PC-9 (cell line): Measurements from ENCODE around the gene PIK3C2G.

Experiments
- EZH2 ChIP-seq: fragments of 200-600 bp; sonication (generic); IDR thresholded peaks from 2 replicates; pipeline ENCODE4 v1.8.0; 2017; ENCODE audit warnings: antibody characterized with exemption, low read depth
- TF ChIP-seq, protein P1 (sequence below): fragments of 200-600 bp; sonication (generic); conservative IDR thresholded peaks from 2 replicates; pipeline ENCODE4 v1.6.1; 2017; ENCODE audit warnings: mixed run types, antibody characterized with exemption, mild to moderate bottlenecking, moderate library complexity

DNA sequence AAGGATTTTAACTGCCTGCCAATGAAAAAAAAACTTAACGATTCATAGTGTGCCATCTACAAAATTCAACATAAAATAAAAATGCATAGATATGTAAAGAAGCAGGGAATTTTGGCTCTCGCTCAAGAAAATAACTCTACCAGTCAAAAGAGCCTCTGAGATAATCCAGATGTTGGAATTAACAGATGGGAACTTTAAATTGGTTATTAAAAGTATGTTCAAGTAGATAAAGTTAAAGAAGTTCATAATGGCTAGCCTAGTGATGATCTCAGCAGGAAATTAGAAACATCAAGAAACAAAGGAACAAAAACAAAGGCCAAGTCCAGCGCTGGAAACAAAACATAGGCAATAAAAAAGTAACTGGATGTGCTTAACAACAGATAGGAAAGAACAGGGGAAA lies 23.1 kb downstream of the PIK3C2G start:
- TF ChIP-seq, protein P1, sequence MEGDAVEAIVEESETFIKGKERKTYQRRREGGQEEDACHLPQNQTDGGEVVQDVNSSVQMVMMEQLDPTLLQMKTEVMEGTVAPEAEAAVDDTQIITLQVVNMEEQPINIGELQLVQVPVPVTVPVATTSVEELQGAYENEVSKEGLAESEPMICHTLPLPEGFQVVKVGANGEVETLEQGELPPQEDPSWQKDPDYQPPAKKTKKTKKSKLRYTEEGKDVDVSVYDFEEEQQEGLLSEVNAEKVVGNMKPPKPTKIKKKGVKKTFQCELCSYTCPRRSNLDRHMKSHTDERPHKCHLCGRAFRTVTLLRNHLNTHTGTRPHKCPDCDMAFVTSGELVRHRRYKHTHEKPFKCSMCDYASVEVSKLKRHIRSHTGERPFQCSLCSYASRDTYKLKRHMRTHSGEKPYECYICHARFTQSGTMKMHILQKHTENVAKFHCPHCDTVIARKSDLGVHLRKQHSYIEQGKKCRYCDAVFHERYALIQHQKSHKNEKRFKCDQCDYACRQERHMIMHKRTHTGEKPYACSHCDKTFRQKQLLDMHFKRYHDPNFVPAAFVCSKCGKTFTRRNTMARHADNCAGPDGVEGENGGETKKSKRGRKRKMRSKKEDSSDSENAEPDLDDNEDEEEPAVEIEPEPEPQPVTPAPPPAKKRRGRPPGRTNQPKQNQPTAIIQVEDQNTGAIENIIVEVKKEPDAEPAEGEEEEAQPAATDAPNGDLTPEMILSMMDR: no peak
- TF ChIP-seq EZH2: no peak
